MM.1S (cell line): Measurements from ENCODE around the gene ERMAP.

Source experiments
- CTCF ChIP-seq: fragments of 300-600 bp; sonication (generic); IDR thresholded peaks from 2 replicates; pipeline ENCODE4 v1.5.1; 2016; ENCODE audit warnings: antibody characterized with exemption, low read length, mixed read lengths
- EZH2 ChIP-seq: fragments of 300-600 bp; sonication (generic); optimal IDR thresholded peaks from 2 replicates; pipeline ENCODE3; 2017; ENCODE audit warnings: low read depth, mild to moderate bottlenecking, antibody characterized with exemption, low read length, mixed read lengths
- EZH2phosphoT487 ChIP-seq: fragments of 300-600 bp; sonication (generic); IDR thresholded peaks from 2 replicates; pipeline ENCODE4 v1.6.1; 2018; ENCODE audit warnings: antibody characterized with exemption, low read length

- no peak for TF ChIP-seq CTCF
- TF ChIP-seq EZH2: no peak
- TF ChIP-seq EZH2phosphoT487: no peak
Measured at GRCh38 chr1:42841440-42842147, 24.7 kb downstream of the ERMAP start.
